ENCODE measurements around the gene ADRA1B.

The ADRA1B gene

DNA sequence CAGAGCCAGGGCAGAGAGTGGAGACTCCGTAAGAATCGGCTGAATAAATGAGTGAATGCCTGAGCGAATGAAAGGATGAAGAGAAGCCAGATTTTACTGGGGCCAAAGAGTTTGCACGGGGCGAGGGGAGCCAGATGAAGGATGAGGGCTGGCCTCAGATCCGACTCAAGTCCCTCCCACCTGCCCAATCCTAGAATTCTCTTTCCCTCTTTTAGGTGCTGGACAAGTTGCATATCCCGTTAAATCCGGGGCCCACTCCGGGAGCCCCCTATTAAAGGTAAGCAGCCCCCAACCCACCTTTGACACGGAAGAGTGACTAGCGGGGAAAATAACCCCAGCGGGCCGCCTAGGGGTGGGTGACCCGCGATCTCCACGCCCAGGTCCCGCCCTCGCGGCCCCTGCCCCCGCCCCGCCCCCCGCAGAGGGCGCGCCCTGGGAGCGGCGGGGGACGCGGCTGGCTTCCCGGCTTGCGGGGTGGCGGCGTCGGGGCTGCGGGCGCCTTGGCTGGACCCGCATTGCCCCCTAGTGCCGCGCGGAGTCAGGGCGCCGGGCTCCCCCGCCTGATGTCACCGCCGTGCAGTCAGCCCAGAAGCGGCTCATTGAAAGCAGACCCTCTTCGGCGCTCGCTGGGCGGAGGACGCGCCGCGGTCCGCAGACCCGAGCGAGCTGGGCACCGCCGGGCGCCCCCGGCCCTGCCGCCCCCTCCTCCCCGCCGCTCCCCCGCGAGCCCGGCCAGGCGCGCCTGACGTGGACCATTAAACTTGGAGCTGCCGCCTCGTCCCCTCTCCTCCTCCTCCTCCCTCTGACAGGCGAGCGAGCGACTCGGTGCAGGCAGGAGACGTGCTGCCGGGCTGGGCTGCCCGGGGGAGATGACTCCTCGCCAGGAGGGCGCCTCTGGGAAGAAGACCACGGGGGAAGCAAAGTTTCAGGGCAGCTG, at the start of gene ADRA1B:
ADRA1B (plus strand) TSS at position 579 of the 937 bp plus-strand sequence. CDS start 424 bp downstream, outside the sequence.
- Mint-ChIP-seq H3K36me3 (ENCODE audit: low read depth) (no peaks in the 10 kb centered on the region), H3K27me3 (ENCODE audit: low read depth, poor library complexity) (peaks cover 47% of the 10 kb centered on the region), H3K4me3 (peak within 1 kb of the TSS; percentile 81), H3K27ac (no peak within 1 kb of the TSS), H3K9me3 (no peaks in the 10 kb centered on the region), H3K4me1 (peaks cover 59% of the 10 kb centered on the region)
- peak; percentile 90 for DNase-seq
- TF ChIP-seq, protein P1, sequence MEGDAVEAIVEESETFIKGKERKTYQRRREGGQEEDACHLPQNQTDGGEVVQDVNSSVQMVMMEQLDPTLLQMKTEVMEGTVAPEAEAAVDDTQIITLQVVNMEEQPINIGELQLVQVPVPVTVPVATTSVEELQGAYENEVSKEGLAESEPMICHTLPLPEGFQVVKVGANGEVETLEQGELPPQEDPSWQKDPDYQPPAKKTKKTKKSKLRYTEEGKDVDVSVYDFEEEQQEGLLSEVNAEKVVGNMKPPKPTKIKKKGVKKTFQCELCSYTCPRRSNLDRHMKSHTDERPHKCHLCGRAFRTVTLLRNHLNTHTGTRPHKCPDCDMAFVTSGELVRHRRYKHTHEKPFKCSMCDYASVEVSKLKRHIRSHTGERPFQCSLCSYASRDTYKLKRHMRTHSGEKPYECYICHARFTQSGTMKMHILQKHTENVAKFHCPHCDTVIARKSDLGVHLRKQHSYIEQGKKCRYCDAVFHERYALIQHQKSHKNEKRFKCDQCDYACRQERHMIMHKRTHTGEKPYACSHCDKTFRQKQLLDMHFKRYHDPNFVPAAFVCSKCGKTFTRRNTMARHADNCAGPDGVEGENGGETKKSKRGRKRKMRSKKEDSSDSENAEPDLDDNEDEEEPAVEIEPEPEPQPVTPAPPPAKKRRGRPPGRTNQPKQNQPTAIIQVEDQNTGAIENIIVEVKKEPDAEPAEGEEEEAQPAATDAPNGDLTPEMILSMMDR (IDR thresholded peaks at IDR 0.05): peak; percentile 36

DNA sequence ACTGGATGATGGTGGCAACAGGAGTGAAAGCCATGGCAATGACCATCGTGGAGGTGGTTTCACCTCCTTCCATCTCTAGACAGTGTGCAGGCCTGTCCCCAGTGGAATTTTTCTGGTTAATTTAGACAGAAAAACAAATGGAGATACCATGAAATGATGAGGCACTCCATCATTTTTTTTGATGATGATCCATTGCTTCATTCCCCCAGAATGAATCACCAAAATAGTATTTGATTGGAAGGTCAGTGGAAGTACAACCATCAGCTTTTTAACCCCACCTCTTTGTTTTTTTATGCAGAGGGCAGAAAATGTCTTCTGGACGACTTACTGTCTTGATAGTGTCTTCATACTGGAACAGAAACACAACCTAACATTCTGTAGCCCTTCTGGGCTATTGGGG, 42.6 kb upstream of the ADRA1B start:
- DNase-seq: no peak
- TF ChIP-seq, protein P1 (IDR thresholded peaks at IDR 0.05): no peak
- Mint-ChIP-seq H3K27ac (no peak overlapping the region), H3K4me3 (no peak overlapping the region), H3K9me3 (no peaks in the 10 kb centered on the region), H3K4me1 (peaks cover 32% of the 10 kb centered on the region), H3K27me3 (ENCODE audit: low read depth, poor library complexity) (peaks cover 14% of the 10 kb centered on the region), H3K36me3 (ENCODE audit: low read depth) (no peaks in the 10 kb centered on the region)

DNA sequence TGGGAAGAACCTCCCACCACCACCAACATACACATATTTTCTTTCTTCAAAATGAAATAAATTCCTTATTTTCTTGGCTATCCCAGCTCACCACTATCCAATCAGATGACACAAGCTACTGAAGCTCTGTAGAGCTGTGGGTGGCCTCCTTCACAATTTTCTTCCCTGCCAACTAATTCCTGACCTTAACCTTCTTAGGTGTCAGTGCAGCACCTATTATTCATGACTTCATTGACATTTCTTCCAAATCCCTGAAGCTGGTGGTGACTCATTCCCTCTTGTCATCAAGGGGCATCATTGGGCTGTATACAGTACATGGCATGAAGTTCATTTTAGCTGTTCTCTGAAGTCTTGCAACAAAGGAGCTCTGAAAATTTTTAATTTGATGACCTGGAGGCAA, 42.0 kb upstream of the ADRA1B start:
- no peak overlapping the region for H3K4me3 Mint-ChIP-seq
- no peaks in the 10 kb centered on the region for H3K36me3 Mint-ChIP-seq (ENCODE audit: low read depth)
- no peaks in the 10 kb centered on the region for H3K9me3 Mint-ChIP-seq
- no peak overlapping the region for H3K27ac Mint-ChIP-seq
- no peak for DNase-seq
- TF ChIP-seq, protein P1 (IDR thresholded peaks at IDR 0.05): no peak
- peaks cover 37% of the 10 kb centered on the region for H3K4me1 Mint-ChIP-seq
- peaks cover 14% of the 10 kb centered on the region for H3K27me3 Mint-ChIP-seq (ENCODE audit: low read depth, poor library complexity)

DNA sequence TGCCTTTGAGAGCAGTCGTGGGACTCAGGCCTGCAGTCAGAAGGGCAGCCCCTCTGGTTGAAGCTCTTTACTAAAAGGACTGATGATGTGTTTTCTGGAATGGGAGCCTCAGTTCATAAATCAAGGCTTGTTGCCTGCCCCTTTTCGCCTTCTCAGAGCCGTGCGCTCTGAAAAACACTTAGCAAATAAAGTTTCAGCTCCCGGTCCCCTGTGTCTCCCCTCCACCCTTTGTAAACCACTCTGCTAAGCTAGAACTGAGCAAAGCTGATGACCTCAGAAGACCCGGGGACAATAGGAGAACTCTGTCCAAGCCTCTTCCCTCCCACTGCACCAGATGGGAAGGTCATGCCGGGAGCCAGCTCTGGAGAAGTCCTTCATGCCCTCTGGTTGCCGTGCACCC, 39.3 kb upstream of the ADRA1B start:
- Mint-ChIP-seq H3K9me3 (no peaks in the 10 kb centered on the region), H3K36me3 (ENCODE audit: low read depth) (no peaks in the 10 kb centered on the region), H3K27ac (peak overlapping the region; percentile 68), H3K4me1 (peaks cover 35% of the 10 kb centered on the region), H3K27me3 (ENCODE audit: low read depth, poor library complexity) (peaks cover 5% of the 10 kb centered on the region), H3K4me3 (no peak overlapping the region)
- TF ChIP-seq, protein P1 (IDR thresholded peaks at IDR 0.05): no peak
- DNase-seq: no peak

DNA sequence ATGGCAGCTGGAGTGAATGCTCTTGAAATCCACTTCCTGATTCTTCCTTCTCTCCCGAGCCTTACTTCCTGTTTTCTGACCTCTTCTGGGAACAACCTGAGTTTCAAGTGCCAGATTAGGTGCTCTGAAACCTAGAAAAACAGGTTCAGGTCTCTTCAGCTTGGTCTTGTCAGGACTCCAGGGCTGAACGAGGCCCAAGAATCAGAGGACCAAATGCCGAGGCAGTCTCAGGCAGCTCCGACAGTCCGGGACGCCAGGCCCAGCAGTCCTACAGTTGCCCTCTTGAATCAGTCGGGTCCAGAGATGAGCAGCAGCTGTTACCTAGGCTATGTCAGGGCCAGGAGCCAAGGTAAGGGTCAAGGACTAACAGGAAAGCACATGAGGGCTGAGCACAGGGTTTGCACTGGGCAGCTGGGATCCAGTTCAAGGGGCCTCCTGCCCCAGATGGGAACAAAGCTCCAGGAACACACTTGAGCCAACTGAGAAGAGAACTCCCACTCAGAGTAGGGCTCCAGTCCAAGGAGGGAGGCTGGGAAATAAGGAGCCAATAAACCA, 38.3 kb upstream of the ADRA1B start:
- no peak overlapping the region for H3K4me3 Mint-ChIP-seq
- H3K9me3 Mint-ChIP-seq: no peaks in the 10 kb centered on the region
- no peak overlapping the region for H3K27ac Mint-ChIP-seq
- DNase-seq: no peak
- H3K27me3 Mint-ChIP-seq (ENCODE audit: low read depth, poor library complexity): peaks cover 12% of the 10 kb centered on the region
- TF ChIP-seq, protein P1 (IDR thresholded peaks at IDR 0.05): no peak
- peaks cover 35% of the 10 kb centered on the region for H3K4me1 Mint-ChIP-seq
- no peaks in the 10 kb centered on the region for H3K36me3 Mint-ChIP-seq (ENCODE audit: low read depth)
